ENCODE results near the gene ZBTB11.
"Not testable (repeated sequence)": the region's sequence is repeated elsewhere in the genome, so short reads cannot be mapped to it uniquely, and the experiment has no call there.

The ZBTB11 gene

DNA sequence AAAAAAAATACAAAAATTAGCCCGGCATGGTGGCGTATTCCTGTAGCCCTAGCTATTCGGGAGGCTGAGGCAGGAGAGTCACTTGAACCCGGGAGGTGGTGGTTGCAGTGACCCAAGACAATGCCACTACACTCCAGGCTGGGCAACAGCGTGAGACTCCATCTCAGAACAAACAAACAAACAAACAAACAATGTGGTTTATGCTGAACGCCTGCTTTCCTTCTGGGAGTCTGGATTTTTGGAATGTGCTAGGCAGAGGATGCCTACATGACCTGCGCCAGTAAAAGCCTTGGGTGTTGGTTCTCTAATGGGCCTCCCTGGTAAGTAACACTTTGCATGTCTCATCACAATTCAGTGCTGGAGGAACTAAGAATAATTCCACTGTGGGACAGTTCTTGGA lies 59.5 kb downstream of the ZBTB11 start:
- Histone ChIP-seq H4K91ac (ENCODE audit: low read depth, low read length, poor library complexity) (no peak overlapping the region), H2BK15ac (ENCODE audit: low read length) (no peak overlapping the region), H2AK5ac (ENCODE audit: low read depth, low read length) (no peak overlapping the region), H3K23ac (ENCODE audit: low read depth, low read length, poor library complexity) (no peak overlapping the region), H3K4me2 (ENCODE audit: insufficient read depth, low read length, poor library complexity, severe bottlenecking) (no peak overlapping the region), H4K8ac (ENCODE audit: low read depth, low read length) (no peak overlapping the region), H3K9ac (ENCODE audit: low read depth, low read length, poor library complexity) (no peak overlapping the region), H3K27me3 (ENCODE audit: control insufficient read depth in 3 of 3, insufficient read depth in 3 of 3, low read depth in 1 of 3, low read length in 3 of 3) (no peaks in the 10 kb centered on the region), H3K4ac (ENCODE audit: low read length) (no peak overlapping the region), H3K18ac (ENCODE audit: low read length) (no peak overlapping the region), H2BK5ac (ENCODE audit: low read length) (no peak overlapping the region), H3K27ac (replicated peaks; ENCODE audit: low read length) (no peak overlapping the region), H3K14ac (ENCODE audit: low read length) (no peak overlapping the region), H3K79me1 (ENCODE audit: low read depth, low read length) (no peaks in the 10 kb centered on the region), H3K36me3 (replicated peaks in 1 of 2; ENCODE audit: control insufficient read depth in 2 of 2, insufficient read depth in 2 of 2, low read length in 2 of 2) (no peaks in the 10 kb centered on the region), H2AFZ (ENCODE audit: low read length) (no peak overlapping the region), H2BK120ac (ENCODE audit: low read depth, low read length) (no peak overlapping the region), H3K4me1 (ENCODE audit: control insufficient read depth in 2 of 2, insufficient read depth in 1 of 2, low read depth in 1 of 2, low read length in 2 of 2) (no peaks in the 10 kb centered on the region), H2BK12ac (ENCODE audit: low read length) (no peak overlapping the region), H3K9me3 (replicated peaks in 1 of 2; ENCODE audit: control insufficient read depth in 2 of 2, insufficient read depth in 1 of 2, low read depth in 1 of 2, low read length in 2 of 2) (peaks cover 0 to 3% of the 10 kb centered on the region in 2 donors), H3K4me3 (ENCODE audit: low read length in 2 of 2) (no peak overlapping the region)
- no CpG with 5 or more reads among the region's 7 CpGs for WGBS, 2 donors (ENCODE audit: extremely low coverage in 2 of 2, insufficient read length in 2 of 2, insufficient replicate concordance in 1 of 2)
- DNase-seq (ENCODE audit: low spot score): no peak

DNA sequence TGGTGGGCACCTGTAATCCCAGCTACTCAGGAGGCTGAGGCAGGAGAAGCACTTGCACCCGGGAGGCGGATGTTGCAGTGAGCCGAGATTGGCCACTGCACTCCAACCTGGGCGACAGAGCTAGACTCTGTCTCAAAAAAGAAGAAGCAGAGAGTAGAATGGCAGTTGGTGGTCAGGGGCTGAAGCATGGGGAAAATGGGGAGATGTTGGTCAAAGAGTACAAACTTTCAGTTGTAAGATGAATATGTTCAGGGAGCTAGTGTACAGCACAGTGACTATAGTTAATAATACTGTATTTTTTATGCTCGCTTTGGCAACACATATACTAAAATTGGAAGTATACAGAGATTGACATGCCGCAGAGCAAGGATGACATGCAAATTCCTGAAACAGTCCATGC lies 61.4 kb downstream of the ZBTB11 start:
- Histone ChIP-seq H3K4ac (ENCODE audit: low read length) (no peak overlapping the region), H2BK120ac (ENCODE audit: low read depth, low read length) (no peak overlapping the region), H4K91ac (ENCODE audit: low read depth, low read length, poor library complexity) (no peak overlapping the region), H3K9me3 (replicated peaks in 1 of 2; ENCODE audit: control insufficient read depth in 2 of 2, insufficient read depth in 1 of 2, low read depth in 1 of 2, low read length in 2 of 2) (peaks cover 0 to 3% of the 10 kb centered on the region in 2 donors), H3K79me1 (ENCODE audit: low read depth, low read length) (no peaks in the 10 kb centered on the region), H2BK5ac (ENCODE audit: low read length) (no peak overlapping the region), H2BK15ac (ENCODE audit: low read length) (no peak overlapping the region), H3K18ac (ENCODE audit: low read length) (no peak overlapping the region), H3K27ac (replicated peaks; ENCODE audit: low read length) (no peak overlapping the region), H2AK5ac (ENCODE audit: low read depth, low read length) (no peak overlapping the region), H3K4me2 (ENCODE audit: insufficient read depth, low read length, poor library complexity, severe bottlenecking) (no peak overlapping the region), H3K4me1 (ENCODE audit: control insufficient read depth in 2 of 2, insufficient read depth in 1 of 2, low read depth in 1 of 2, low read length in 2 of 2) (no peaks in the 10 kb centered on the region), H2BK12ac (ENCODE audit: low read length) (no peak overlapping the region), H3K27me3 (ENCODE audit: control insufficient read depth in 3 of 3, insufficient read depth in 3 of 3, low read depth in 1 of 3, low read length in 3 of 3) (no peaks in the 10 kb centered on the region), H3K23ac (ENCODE audit: low read depth, low read length, poor library complexity) (no peak overlapping the region), H3K36me3 (replicated peaks in 1 of 2; ENCODE audit: control insufficient read depth in 2 of 2, insufficient read depth in 2 of 2, low read length in 2 of 2) (no peaks in the 10 kb centered on the region), H2AFZ (ENCODE audit: low read length) (no peak overlapping the region), H3K14ac (ENCODE audit: low read length) (no peak overlapping the region), H3K9ac (ENCODE audit: low read depth, low read length, poor library complexity) (no peak overlapping the region), H4K8ac (ENCODE audit: low read depth, low read length) (no peak overlapping the region), H3K4me3 (ENCODE audit: low read length in 2 of 2) (no peak overlapping the region)
- no peak for DNase-seq (ENCODE audit: low spot score)
- WGBS, 2 donors (ENCODE audit: extremely low coverage in 2 of 2, insufficient read length in 2 of 2, insufficient replicate concordance in 1 of 2): no CpG with 5 or more reads among the region's 6 CpGs

DNA sequence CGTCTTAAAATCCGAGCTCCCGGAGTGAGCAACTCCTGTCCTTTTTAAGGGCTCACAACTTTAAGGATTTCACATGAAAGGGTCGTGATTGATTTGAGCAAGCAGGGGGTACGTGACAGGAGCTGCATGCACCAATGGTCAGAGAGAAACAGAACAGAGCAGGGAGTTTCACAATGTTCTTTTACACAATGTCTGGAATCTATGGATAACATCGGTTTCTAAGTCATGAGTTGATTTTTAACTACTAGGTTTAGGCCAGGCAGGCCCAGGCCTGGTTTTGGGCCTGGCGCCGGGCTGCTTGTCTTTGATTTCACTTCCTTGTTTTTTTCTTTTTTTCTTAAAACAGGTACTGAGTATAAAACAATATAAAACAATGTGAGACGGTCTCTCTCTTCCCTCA lies 63.9 kb downstream of the ZBTB11 start:
- DNase-seq (ENCODE audit: low spot score); H3K4me3 ChIP-seq (ENCODE audit: low read length in 2 of 2); H2BK15ac ChIP-seq (ENCODE audit: low read length); H2BK120ac ChIP-seq (ENCODE audit: low read depth, low read length); H3K27me3 ChIP-seq (ENCODE audit: control insufficient read depth in 3 of 3, insufficient read depth in 3 of 3, low read depth in 1 of 3, low read length in 3 of 3); H2BK5ac ChIP-seq (ENCODE audit: low read length); H3K9me3 ChIP-seq (replicated peaks in 1 of 2; ENCODE audit: control insufficient read depth in 2 of 2, insufficient read depth in 1 of 2, low read depth in 1 of 2, low read length in 2 of 2); H3K27ac ChIP-seq (replicated peaks; ENCODE audit: low read length); H3K4me2 ChIP-seq (ENCODE audit: insufficient read depth, low read length, poor library complexity, severe bottlenecking); H3K4me1 ChIP-seq (ENCODE audit: control insufficient read depth in 2 of 2, insufficient read depth in 1 of 2, low read depth in 1 of 2, low read length in 2 of 2); H3K9ac ChIP-seq (ENCODE audit: low read depth, low read length, poor library complexity); H2AK5ac ChIP-seq (ENCODE audit: low read depth, low read length); H2BK12ac ChIP-seq (ENCODE audit: low read length); H3K18ac ChIP-seq (ENCODE audit: low read length); H3K14ac ChIP-seq (ENCODE audit: low read length); H4K8ac ChIP-seq (ENCODE audit: low read depth, low read length); H3K4ac ChIP-seq (ENCODE audit: low read length); H3K79me1 ChIP-seq (ENCODE audit: low read depth, low read length); H3K23ac ChIP-seq (ENCODE audit: low read depth, low read length, poor library complexity); H4K91ac ChIP-seq (ENCODE audit: low read depth, low read length, poor library complexity); H3K36me3 ChIP-seq (replicated peaks in 1 of 2; ENCODE audit: control insufficient read depth in 2 of 2, insufficient read depth in 2 of 2, low read length in 2 of 2): not testable (repeated sequence)
- peak overlapping the region; percentile 59 for H2AFZ ChIP-seq (ENCODE audit: low read length)
- no CpG with 5 or more reads among the region's 9 CpGs for WGBS, 2 donors (ENCODE audit: extremely low coverage in 2 of 2, insufficient read length in 2 of 2, insufficient replicate concordance in 1 of 2)

DNA sequence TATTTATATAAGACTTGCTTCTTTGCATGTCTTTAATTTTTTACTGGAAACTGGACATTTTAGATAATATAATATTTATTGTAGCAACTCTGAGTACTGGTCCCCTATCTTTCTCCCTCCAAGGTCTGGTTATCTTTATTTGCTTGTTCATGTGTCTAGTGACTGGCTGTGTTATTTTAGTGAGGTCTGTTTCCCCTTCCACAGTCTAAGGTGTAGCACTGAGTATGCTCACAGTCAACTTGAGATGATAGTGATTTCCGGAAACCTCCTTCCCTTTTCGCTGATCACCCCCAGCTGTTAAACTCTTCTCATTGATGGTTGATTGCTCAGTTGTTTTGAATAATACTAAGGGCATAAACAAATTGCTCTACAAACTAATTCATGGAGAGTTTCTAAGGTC lies 65.9 kb downstream of the ZBTB11 start:
- DNase-seq (ENCODE audit: low spot score): no peak
- Histone ChIP-seq H3K36me3 (replicated peaks in 1 of 2; ENCODE audit: control insufficient read depth in 2 of 2, insufficient read depth in 2 of 2, low read length in 2 of 2) (no peaks in the 10 kb centered on the region), H2AK5ac (ENCODE audit: low read depth, low read length) (no peak overlapping the region), H3K9ac (ENCODE audit: low read depth, low read length, poor library complexity) (no peak overlapping the region), H3K14ac (ENCODE audit: low read length) (no peak overlapping the region), H3K18ac (ENCODE audit: low read length) (no peak overlapping the region), H3K4me1 (ENCODE audit: control insufficient read depth in 2 of 2, insufficient read depth in 1 of 2, low read depth in 1 of 2, low read length in 2 of 2) (no peaks in the 10 kb centered on the region), H3K9me3 (replicated peaks in 1 of 2; ENCODE audit: control insufficient read depth in 2 of 2, insufficient read depth in 1 of 2, low read depth in 1 of 2, low read length in 2 of 2) (no peaks in the 10 kb centered on the region), H4K91ac (ENCODE audit: low read depth, low read length, poor library complexity) (no peak overlapping the region), H3K4me2 (ENCODE audit: insufficient read depth, low read length, poor library complexity, severe bottlenecking) (no peak overlapping the region), H3K23ac (ENCODE audit: low read depth, low read length, poor library complexity) (no peak overlapping the region), H3K4ac (ENCODE audit: low read length) (no peak overlapping the region), H2BK12ac (ENCODE audit: low read length) (no peak overlapping the region), H2BK15ac (ENCODE audit: low read length) (no peak overlapping the region), H2BK5ac (ENCODE audit: low read length) (no peak overlapping the region), H2BK120ac (ENCODE audit: low read depth, low read length) (no peak overlapping the region), H3K4me3 (ENCODE audit: low read length in 2 of 2) (no peak overlapping the region), H2AFZ (ENCODE audit: low read length) (no peak overlapping the region), H4K8ac (ENCODE audit: low read depth, low read length) (no peak overlapping the region), H3K27ac (replicated peaks; ENCODE audit: low read length) (no peak overlapping the region), H3K79me1 (ENCODE audit: low read depth, low read length) (no peaks in the 10 kb centered on the region), H3K27me3 (ENCODE audit: control insufficient read depth in 3 of 3, insufficient read depth in 3 of 3, low read depth in 1 of 3, low read length in 3 of 3) (no peaks in the 10 kb centered on the region)
- WGBS, 2 donors (ENCODE audit: extremely low coverage in 2 of 2, insufficient read length in 2 of 2, insufficient replicate concordance in 1 of 2): no CpG with 5 or more reads among the region's 2 CpGs

Data from neuronal stem cell (in vitro differentiated cells).